ENCODE measurements around the gene GALM.

The GALM gene

DNA sequence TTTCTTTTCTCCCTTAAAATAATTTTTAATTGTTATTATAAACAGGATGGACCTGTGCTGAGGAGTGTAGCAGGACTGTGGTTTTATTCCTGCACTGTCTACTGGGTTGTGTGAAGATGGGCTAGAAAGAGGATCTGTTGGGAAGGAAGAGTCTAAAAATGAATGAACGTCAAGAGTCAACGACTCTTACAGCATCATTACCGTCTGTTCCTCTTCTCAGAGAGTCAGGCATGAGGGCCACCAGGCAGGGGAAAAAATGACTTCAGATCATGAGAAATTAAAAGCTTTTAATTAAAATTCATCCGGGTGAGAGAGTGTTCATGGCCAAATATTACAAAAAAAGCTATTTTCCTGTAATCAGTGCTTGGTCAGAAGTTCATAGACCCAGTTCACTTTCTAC is 52.7 kb downstream of the GALM start:
- no peak overlapping the region for H3K27ac ChIP-seq (ENCODE audit: low read depth, low read length, poor library complexity, severe bottlenecking)
- 0 out of 2 replicates have a peak, but pooled peaks cover 5% of the 10 kb centered on the region for H3K27me3 ChIP-seq (ENCODE audit: insufficient read depth, low read length)
- H3K9me2 ChIP-seq (ENCODE audit: low read depth, low read length) = no peaks in the 10 kb centered on the region
- no peak overlapping the region for H3K9ac ChIP-seq (ENCODE audit: low read length)
- no peaks in the 10 kb centered on the region for H3K9me3 ChIP-seq (ENCODE audit: low read length)
- H3K79me2 ChIP-seq (ENCODE audit: insufficient read depth, low read length) = no peaks in the 10 kb centered on the region
- H3K4me2 ChIP-seq (ENCODE audit: low read length) = no peak overlapping the region
- H4K20me1 ChIP-seq (ENCODE audit: insufficient read depth, low read length) = no peaks in the 10 kb centered on the region
- peaks cover 14% of the 10 kb centered on the region for H3K4me1 ChIP-seq (ENCODE audit: insufficient read depth, low read length, severe bottlenecking)
- no peaks in the 10 kb centered on the region for H3F3A ChIP-seq (ENCODE audit: insufficient read depth, low read length)
- no peaks in the 10 kb centered on the region for H3K36me3 ChIP-seq (ENCODE audit: insufficient read depth, low read length)
- H2AFZ ChIP-seq (ENCODE audit: low read length) = no peak overlapping the region
- no peak for TF ChIP-seq EZH2 (IDR thresholded peaks at IDR 0.05; ENCODE audit: borderline replicate concordance, low read length)
- TF ChIP-seq, protein P1, sequence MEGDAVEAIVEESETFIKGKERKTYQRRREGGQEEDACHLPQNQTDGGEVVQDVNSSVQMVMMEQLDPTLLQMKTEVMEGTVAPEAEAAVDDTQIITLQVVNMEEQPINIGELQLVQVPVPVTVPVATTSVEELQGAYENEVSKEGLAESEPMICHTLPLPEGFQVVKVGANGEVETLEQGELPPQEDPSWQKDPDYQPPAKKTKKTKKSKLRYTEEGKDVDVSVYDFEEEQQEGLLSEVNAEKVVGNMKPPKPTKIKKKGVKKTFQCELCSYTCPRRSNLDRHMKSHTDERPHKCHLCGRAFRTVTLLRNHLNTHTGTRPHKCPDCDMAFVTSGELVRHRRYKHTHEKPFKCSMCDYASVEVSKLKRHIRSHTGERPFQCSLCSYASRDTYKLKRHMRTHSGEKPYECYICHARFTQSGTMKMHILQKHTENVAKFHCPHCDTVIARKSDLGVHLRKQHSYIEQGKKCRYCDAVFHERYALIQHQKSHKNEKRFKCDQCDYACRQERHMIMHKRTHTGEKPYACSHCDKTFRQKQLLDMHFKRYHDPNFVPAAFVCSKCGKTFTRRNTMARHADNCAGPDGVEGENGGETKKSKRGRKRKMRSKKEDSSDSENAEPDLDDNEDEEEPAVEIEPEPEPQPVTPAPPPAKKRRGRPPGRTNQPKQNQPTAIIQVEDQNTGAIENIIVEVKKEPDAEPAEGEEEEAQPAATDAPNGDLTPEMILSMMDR (IDR thresholded peaks at IDR 0.05; ENCODE audit: low read length) = no peak
- H3K4me3 ChIP-seq (ENCODE audit: low read depth, low read length, poor library complexity, severe bottlenecking) = no peak overlapping the region

DNA sequence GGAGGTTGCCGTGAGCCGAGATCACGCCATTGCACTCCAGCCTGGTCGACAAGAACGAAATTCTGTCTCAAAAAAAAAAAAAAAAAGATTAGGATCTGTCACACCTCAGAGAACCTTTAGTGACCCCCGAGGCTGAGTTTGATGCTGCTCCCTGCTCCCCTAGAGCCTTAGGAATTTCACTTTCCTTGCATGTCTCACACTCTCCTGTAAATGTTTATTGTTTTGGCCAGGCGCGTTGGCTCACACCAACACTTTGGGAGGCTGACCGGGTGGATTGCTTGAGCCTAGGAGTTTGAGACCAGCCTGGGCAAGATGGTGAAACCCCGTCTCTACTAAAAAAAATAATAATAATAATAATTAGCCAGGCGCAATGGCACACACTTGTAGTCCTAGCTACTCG is 53.8 kb downstream of the GALM start:
- Histone ChIP-seq H3K9ac (ENCODE audit: low read length) (no peak overlapping the region), H3K79me2 (ENCODE audit: insufficient read depth, low read length) (no peaks in the 10 kb centered on the region), H3K4me2 (ENCODE audit: low read length) (no peak overlapping the region), H3K9me2 (ENCODE audit: low read depth, low read length) (no peaks in the 10 kb centered on the region), H3K36me3 (ENCODE audit: insufficient read depth, low read length) (no peaks in the 10 kb centered on the region), H3K27me3 (ENCODE audit: insufficient read depth, low read length) (0 out of 2 replicates have a peak, but pooled peaks cover 5% of the 10 kb centered on the region), H3F3A (ENCODE audit: insufficient read depth, low read length) (no peaks in the 10 kb centered on the region), H3K27ac (ENCODE audit: low read depth, low read length, poor library complexity, severe bottlenecking) (no peak overlapping the region), H3K4me1 (ENCODE audit: insufficient read depth, low read length, severe bottlenecking) (peaks cover 14% of the 10 kb centered on the region), H3K9me3 (ENCODE audit: low read length) (no peaks in the 10 kb centered on the region), H4K20me1 (ENCODE audit: insufficient read depth, low read length) (no peaks in the 10 kb centered on the region), H2AFZ (ENCODE audit: low read length) (no peak overlapping the region), H3K4me3 (ENCODE audit: low read depth, low read length, poor library complexity, severe bottlenecking) (no peak overlapping the region)
- TF ChIP-seq EZH2 (IDR thresholded peaks at IDR 0.05; ENCODE audit: borderline replicate concordance, low read length) = no peak
- TF ChIP-seq, protein P1 (IDR thresholded peaks at IDR 0.05; ENCODE audit: low read length) = no peak

DNA sequence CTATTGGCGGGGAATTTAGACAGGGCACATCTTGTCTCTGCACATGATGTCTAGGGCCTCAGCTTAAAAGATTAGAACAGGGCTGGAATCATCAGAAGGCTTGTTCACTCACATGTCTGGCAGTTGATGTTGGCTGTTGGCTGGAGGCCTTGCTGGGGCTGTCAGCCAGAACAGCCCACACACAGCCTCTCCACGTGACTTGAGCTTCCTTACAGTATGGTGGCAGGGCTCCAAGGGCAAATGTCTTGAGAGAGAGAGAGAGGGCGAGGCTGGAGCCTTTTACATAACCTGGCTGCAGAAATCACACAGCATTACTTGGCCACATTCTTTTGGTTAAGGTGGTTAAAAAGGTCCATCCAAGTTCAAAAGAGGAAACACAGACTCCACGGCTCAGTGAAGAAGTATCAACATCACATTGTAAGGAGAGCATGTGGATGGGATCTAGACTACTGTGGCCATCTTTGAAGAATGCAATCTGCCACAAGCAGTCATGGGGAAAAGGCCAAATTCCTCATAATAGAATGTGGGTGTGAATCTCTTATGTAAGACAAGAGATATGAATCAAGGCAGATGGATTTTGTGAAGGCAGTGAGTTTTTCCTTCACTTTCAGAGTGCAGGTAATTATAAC is 54.8 kb downstream of the GALM start:
- H3K4me1 ChIP-seq (ENCODE audit: insufficient read depth, low read length, severe bottlenecking) = peaks cover 14% of the 10 kb centered on the region
- no peak overlapping the region for H3K4me2 ChIP-seq (ENCODE audit: low read length)
- no peaks in the 10 kb centered on the region for H3K36me3 ChIP-seq (ENCODE audit: insufficient read depth, low read length)
- no peaks in the 10 kb centered on the region for H3F3A ChIP-seq (ENCODE audit: insufficient read depth, low read length)
- H2AFZ ChIP-seq (ENCODE audit: low read length) = no peak overlapping the region
- H4K20me1 ChIP-seq (ENCODE audit: insufficient read depth, low read length) = no peaks in the 10 kb centered on the region
- TF ChIP-seq EZH2 (IDR thresholded peaks at IDR 0.05; ENCODE audit: borderline replicate concordance, low read length) = no peak
- TF ChIP-seq, protein P1 (IDR thresholded peaks at IDR 0.05; ENCODE audit: low read length) = no peak
- no peak overlapping the region for H3K9ac ChIP-seq (ENCODE audit: low read length)
- H3K4me3 ChIP-seq (ENCODE audit: low read depth, low read length, poor library complexity, severe bottlenecking) = no peak overlapping the region
- no peak overlapping the region for H3K27ac ChIP-seq (ENCODE audit: low read depth, low read length, poor library complexity, severe bottlenecking)
- 0 out of 2 replicates have a peak, but pooled peaks cover 5% of the 10 kb centered on the region for H3K27me3 ChIP-seq (ENCODE audit: insufficient read depth, low read length)
- H3K9me3 ChIP-seq (ENCODE audit: low read length) = no peaks in the 10 kb centered on the region
- H3K79me2 ChIP-seq (ENCODE audit: insufficient read depth, low read length) = no peaks in the 10 kb centered on the region
- no peaks in the 10 kb centered on the region for H3K9me2 ChIP-seq (ENCODE audit: low read depth, low read length)
